HG02588 (cell line): ENCODE measurements around the gene PPP1R12B.

Experiments used
- ATAC-seq: cut with Tn5 transposase; IDR thresholded peaks from one replicate; pipeline ENCODE4 v1.9.1; 2021; ENCODE audit warnings: mild to moderate bottlenecking, moderate library complexity; ENCODE audit not compliant: unreplicated experiment

PPP1R12B gene, protein sequence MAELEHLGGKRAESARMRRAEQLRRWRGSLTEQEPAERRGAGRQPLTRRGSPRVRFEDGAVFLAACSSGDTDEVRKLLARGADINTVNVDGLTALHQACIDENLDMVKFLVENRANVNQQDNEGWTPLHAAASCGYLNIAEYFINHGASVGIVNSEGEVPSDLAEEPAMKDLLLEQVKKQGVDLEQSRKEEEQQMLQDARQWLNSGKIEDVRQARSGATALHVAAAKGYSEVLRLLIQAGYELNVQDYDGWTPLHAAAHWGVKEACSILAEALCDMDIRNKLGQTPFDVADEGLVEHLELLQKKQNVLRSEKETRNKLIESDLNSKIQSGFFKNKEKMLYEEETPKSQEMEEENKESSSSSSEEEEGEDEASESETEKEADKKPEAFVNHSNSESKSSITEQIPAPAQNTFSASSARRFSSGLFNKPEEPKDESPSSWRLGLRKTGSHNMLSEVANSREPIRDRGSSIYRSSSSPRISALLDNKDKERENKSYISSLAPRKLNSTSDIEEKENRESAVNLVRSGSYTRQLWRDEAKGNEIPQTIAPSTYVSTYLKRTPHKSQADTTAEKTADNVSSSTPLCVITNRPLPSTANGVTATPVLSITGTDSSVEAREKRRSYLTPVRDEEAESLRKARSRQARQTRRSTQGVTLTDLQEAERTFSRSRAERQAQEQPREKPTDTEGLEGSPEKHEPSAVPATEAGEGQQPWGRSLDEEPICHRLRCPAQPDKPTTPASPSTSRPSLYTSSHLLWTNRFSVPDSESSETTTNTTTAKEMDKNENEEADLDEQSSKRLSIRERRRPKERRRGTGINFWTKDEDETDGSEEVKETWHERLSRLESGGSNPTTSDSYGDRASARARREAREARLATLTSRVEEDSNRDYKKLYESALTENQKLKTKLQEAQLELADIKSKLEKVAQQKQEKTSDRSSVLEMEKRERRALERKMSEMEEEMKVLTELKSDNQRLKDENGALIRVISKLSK

DNA sequence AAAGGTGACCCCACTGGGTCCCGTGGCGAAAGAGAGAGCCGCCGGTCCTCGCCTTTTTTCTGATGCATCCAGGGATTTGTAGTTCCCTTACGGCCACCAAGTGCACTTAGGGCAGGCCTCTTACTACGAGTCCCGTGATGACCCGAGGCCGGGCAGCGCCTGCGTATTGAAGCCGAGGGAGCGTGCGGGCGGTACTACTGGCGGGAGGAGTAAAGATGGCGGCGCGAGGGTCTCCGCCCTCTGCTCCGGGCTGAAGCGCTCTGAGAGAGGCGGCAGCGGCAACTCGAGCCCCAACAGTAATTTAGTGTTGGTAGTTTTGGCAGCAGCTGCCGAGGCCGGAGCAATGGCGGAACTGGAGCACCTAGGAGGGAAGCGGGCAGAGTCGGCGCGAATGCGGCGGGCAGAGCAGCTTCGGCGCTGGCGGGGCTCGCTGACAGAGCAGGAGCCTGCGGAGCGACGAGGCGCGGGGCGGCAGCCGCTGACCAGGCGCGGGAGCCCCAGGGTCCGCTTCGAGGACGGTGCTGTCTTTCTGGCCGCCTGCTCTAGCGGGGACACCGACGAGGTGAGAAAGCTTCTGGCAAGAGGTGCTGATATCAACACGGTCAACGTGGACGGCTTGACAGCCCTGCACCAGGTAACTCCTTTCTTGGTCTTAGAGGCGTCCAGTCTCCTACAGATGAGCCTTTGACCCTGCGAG lies at the start of gene PPP1R12B:
PPP1R12B (plus strand) TSS at position 191 of the 697 bp plus-strand sequence; CDS start at position 344, 153 bp downstream.
- peak; percentile 97 for ATAC-seq

DNA sequence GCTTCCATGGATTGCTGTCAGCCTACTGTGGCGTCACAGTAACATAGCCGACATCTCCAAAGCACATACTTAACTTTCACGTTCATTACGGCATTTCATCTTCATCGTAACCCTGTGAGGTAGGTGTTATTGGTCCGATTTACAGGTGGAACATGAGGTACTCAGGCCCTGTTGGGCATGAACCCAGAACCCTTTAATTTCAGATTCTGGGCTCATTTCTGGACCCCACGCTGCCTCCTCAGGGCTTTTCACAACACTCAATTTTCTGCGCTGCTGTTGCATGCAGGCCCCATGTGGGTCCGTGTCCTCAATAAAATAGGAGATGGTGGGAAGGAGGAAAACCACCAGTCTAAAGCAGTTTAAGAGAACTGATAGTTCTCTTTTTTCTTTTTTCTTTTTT lies 46.3 kb upstream of the PPP1R12B start:
- no peak for ATAC-seq

DNA sequence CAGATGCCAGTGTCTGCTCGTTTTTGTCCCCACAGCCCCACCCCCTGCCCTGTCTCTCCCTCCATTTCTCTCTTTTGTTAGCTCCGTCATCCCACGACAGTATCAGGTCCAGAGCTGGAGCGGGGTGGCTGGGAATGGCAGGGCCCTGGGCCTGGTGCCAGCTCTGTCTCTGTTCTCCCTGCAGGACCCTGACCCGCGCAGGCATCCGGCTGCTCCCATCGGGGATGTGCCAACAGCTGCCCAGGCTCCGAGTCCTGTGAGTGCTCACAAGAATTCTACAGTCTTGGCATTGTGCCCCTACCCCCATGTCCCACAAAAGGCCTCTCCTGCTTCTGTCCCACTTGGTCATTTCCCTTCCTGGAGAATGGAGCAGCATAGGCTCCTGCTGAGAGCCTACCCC lies 44.1 kb upstream of the PPP1R12B start:
- no peak for ATAC-seq

DNA sequence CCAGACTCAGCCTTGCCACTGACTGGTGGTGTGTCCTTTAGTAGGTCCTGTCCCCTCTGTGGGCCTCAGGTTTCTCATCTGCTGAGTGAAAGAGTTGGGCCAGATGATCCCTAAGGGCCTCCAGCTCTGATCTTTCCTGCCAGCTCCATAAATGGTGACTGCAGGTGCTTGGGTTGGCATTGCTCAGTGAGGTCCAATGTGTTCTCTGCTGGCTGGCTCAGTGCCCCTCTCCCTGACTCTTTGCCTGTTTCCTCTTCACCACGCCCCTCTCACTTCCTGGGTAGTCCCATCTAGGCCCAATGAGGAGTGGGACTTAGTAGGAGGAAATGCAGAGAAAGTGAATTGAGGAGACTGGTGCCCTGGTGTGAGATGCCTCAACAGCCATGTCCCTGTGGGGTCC lies 43.3 kb upstream of the PPP1R12B start:
- ATAC-seq: no peak

DNA sequence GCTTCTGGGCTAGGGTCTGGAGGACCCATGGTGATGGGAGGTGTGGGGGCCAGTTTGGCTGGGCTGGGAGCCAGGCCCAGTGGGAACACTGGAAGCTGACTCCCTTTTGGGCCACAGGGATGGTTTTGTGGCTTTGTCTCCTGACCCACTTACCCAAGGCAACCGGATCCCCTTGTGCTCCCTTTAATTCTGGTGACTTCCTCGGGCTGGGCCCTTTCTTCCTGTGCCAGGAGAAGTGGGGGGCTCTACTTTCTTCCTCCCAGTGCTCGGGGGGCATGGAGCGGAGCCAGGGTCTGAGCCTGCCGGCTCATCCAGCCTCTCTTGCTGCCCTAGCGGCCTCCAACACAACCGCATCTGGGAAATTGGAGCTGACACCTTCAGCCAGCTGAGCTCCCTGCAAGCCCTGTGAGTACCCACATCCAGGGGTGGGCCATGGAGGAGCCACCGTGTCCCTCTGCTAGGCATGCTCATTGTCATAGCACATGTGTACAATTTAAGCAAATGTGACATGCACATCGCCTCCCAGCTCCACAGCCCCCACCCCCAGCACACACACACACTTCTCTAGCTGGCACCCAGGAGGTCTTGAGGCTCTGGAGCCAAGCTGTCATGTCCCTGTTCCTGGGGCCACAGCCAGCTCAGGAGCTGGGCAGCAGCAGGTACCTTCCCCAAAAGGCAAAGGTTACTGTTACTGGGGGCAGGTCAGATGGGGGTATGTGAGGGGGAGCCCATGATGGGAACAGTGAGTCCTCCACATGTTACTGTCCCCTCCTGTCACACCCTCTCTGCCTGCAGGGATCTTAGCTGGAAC lies 41.8 kb upstream of the PPP1R12B start:
- ATAC-seq: no peak

DNA sequence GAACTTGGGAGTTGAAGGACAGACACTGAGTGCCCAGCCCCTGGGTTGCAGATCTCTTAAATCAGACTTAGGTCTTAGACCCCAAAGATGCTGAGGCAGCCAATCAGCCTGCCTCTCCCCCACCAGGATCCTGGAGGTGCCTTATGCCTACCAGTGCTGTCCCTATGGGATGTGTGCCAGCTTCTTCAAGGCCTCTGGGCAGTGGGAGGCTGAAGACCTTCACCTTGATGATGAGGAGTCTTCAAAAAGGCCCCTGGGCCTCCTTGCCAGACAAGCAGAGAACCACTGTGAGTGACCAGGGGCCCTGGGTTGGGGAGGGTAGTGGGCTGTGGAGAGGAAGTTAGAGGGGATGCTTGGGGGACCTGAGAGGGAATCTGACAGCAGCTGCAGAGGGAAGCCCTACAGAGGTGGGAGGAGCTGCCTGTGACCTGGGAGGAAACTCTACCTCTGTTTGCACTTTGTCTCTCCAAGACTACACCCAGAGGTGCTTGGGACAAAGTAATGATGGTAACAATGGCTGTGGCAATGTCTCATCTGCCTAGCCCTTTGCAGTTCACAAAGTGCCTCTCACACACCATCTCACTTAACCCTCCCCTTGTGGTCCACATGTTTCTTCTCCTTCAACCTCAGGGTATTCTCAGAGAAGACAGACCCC lies 38.3 kb upstream of the PPP1R12B start:
- ATAC-seq: no peak

DNA sequence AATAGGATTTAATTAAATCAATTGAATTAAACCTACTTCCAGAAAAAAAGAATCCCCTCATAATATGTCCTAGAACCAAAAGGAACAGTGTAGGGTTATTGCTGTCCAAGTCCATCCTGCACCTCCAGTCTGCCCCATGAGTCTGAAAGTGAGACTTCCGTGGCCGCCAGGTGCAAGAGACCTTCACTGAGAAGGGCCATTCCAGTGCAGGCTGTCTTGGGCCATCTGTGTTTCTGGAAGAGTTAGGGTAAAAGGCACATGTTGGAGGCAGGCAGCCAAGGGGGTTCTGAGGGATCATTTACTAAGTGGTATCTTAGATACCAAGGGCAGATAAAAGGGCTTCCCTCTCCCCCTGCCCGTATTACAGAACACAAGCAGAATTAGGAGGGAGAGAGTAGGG lies 37.8 kb upstream of the PPP1R12B start:
- ATAC-seq: no peak

DNA sequence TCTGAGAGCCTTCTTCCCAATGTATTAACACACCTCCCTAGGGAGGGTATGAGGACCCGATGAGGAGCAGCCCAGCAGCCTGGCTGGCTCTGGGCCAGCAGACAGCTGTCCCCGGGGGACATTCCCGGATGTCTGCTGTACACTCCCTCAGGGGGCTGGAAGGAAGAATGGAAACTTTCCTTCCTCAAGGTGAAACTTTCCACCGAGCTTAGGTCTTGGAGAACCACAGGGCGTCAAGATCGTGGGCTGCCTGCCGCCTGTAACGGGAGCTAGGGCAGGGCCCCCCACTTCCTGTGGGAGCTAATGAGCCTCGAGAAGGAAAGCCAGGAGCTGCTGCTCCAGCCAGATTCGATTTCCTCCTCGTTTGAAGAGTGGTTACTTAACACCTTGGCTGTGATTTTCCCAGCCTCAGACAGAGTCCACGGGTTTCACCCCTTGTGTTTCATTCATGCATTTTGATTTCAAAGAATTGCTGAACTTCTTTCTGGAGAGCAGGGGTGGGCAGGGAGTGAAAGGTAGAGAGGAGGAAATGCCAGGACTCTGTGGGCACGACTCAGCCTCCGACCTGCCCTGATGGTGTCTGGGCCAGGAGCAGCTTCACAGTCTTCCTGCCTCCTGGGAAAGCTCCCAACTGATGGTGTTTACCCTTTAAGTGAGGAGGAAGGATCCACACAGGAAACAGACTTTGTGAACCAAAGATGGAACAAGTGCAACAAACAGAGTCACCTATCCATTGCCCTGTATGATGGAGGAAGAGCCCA lies 36.4 kb upstream of the PPP1R12B start:
- ATAC-seq: no peak

DNA sequence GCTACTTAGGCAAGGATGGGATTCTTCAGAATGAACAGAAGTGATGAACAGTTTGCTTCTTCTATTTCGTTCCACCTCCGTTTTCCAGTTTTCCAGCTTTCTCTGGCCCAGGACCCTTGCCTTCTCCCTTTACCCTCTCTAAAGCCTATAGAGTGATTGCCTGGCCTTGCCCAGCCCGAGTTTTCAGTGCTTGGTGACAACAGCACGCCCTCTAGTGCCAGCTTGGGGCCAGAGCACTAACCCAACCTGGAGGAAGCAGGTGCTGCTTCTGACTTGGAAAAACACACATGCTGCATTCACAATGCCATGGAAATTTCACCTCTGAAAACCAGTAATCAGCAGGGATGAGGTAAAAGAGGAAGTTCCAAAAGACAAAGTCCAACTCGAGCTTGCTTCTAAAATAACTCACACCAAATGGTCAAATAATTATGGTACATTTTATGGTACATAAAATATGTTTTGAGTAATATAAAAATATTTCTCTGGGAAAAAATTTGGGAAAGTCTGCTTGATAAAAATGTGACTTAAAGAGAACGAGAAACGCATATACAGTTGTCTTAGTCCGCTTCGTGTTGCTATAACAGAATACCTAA lies 32.8 kb upstream of the PPP1R12B start:
- no peak for ATAC-seq

DNA sequence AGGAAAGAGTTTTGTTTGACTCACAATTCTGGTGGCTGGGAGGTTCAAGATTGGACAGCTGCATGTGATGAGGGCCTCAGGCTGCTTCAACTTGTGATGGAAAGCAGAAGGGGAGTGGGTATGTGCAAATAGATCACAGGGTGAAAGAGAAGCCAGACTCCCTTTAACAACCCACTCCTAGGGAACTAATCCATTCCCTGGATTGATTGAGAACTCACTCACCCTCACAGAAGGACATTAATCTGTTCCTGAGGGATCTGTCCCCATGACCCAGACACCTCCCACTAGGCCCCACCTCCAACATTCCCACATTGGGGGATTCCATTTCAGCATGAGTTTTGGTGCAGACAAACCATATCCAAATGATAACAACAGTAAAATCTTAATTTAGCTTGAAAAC lies 32.3 kb upstream of the PPP1R12B start:
- ATAC-seq: no peak

DNA sequence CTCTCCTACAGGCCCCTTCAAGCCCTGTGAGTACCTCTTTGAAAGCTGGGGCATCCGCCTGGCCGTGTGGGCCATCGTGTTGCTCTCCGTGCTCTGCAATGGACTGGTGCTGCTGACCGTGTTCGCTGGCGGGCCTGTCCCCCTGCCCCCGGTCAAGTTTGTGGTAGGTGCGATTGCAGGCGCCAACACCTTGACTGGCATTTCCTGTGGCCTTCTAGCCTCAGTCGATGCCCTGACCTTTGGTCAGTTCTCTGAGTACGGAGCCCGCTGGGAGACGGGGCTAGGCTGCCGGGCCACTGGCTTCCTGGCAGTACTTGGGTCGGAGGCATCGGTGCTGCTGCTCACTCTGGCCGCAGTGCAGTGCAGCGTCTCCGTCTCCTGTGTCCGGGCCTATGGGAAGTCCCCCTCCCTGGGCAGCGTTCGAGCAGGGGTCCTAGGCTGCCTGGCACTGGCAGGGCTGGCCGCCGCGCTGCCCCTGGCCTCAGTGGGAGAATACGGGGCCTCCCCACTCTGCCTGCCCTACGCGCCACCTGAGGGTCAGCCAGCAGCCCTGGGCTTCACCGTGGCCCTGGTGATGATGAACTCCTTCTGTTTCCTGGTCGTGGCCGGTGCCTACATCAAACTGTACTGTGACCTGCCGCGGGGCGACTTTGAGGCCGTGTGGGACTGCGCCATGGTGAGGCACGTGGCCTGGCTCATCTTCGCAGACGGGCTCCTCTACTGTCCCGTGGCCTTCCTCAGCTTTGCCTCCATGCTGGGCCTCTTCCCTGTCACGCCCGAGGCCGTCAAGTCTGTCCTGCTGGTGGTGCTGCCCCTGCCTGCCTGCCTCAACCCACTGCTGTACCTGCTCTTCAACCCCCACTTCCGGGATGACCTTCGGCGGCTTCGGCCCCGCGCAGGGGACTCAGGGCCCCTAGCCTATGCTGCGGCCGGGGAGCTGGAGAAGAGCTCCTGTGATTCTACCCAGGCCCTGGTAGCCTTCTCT lies 30.3 kb upstream of the PPP1R12B start:
- ATAC-seq: no peak

DNA sequence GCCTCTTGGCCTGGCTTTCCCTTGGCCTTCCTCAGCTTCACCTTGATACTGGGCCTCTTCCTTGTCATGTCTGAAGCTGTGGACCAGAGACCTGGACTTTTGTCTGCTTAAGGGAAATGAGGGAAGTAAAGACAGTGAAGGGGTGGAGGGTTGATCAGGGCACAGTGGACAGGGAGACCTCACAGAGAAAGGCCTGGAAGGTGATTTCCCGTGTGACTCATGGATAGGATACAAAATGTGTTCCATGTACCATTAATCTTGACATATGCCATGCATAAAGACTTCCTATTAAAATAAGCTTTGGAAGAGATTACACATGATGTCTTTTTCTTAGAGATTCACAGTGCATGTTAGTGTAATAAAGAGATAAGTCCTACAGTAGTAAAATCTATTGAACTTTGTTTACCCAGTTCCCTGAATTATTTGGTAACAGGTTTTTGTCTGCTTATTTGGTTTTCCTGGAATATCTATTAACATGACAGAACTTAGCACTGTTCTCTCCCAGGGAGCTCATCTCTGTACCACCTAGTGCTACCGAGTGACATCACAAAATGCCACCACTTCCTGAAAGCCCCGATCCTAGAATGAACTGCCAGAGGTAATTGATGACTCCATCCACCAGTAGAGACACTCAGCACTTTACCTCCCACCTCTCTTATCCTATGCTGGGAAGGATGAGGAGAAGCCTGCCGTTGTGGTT lies 29.0 kb upstream of the PPP1R12B start:
- ATAC-seq: no peak

DNA sequence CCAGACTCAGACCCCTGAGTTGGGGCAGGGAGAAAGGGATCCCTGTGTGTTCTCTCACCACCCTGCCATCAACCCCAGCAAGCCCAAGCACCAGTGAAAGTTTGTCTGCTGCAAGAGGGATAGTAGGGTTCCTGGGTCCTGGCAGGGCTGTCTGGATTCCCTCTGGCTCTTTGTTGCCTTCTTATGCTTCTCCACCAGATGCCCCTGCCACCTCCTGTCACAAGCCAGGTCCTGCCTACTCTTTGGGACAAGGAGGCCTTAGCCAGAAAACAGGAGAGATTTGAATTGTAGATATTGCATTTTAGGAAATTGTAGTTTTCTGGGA lies 28.5 kb upstream of the PPP1R12B start:
- no peak for ATAC-seq

DNA sequence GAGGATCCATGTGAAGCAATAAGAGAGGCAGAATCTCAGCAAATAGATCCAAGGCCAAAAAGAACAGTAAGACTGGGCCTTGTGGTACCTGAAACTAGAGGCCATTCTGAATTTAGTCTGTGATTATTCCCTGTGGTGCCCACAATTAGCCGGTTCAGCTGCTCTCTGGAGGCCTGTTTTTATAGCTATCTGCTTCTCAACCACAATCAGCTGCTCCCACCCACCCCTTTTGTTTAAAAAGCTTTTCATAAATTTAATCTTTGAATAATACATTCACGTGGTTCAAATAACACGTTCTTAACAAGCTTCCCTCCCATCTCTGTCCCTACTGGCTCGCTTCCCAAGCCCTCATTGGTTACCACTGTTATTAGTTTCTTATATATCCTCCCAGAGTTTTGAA lies 24.8 kb upstream of the PPP1R12B start:
- no peak for ATAC-seq

DNA sequence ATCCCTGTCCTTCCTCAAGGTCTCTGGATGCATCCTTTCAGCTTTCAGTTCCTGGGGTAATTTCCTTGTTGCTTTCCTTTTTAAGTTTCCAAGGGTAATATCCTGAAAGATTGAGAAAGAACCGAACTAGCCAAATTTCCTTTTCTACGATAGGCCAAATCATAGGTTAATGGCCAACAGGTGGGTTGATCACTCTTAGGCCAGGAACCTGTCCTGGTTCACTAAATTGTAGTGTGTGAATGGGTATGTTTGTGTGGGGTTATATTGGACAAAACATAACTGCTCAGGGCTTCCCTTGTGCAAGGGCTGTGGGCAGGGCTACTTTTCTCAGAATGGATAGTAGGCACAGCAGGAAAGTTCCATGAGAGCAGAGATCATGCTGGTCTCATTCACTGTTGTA lies 23.9 kb upstream of the PPP1R12B start:
- ATAC-seq: no peak

DNA sequence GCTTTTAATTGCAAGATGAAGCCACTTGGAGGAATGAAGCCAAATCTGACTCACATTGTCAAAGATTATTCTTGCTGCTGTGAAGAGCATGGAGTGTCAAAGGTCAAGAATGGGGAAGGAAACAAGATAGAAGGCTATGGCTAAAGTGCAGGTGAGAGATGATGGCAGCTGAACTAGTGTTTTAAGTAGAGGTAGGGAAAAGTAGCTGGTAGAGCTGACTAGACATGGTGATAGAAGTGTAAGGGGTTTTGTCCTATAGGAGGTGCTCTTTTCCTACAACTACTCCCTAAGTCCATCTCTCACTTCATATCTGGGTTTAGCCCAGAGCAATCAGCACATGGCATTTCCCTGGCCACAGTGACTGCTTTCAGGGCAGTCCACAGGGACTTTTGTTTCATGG lies 18.6 kb upstream of the PPP1R12B start:
- ATAC-seq: no peak

DNA sequence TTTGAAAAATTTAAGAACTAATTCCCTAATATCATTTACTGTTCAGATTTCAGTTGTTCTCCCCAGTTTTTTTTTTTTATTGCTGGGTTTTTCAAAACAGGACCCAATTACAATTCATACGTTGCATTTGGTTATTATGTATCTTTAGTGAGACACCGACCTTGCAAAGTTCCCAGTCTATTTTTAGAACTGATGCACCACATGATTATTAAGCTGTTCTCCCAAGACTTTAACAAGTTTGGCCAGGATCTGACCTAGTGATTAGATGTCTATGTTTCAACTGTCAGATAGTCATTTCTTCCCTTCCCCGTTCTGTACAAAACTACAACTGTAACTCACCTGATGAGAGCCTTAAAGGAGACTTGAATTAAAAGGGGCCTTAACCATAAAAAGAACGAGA lies 14.6 kb upstream of the PPP1R12B start:
- no peak for ATAC-seq
